Kidney epithelial cell (primary cell): Measurements from ENCODE around the gene MAN1A2. TPM values are rescaled to one million over a fixed set of nuclear protein-coding genes. Genes with fewer than 3 reads are reported as not detected.

Source experiments
- DNase-seq: peaks from one replicate; pipeline ENCODE4 v3.0.0-alpha.2; 2010; ENCODE audit warnings: low read depth
- H3K27me3 ChIP-seq: 2 replicates; pipeline ENCODE4 v1.6.0; 2011; ENCODE audit warnings: low read length; ENCODE audit not compliant: control insufficient read depth, insufficient read depth
- H3K36me3 ChIP-seq: 2 replicates; pipeline ENCODE4 v1.5.1; 2011; ENCODE audit warnings: low read length; ENCODE audit not compliant: control insufficient read depth, insufficient read depth
- H3K4me3 ChIP-seq: 2 replicates; pipeline ENCODE4 v1.5.1; 2011; ENCODE audit warnings: low read depth, mild to moderate bottlenecking, control low read depth, low read length
- CTCF ChIP-seq: IDR thresholded peaks from 2 replicates; pipeline ENCODE4 v1.5.1; 2011; ENCODE audit warnings: mild to moderate bottlenecking, moderate library complexity, low read length, control low read depth, inconsistent platforms; ENCODE audit not compliant: insufficient read depth, poor library complexity, severe bottlenecking
- total RNA-seq: library from RNA; depleted of rRNA; stranded (reverse); fragments of >200 nt; gene quantifications from 2 replicates; pipeline ENCODE4 v1.2.3, GENCODE V29; 2015

MAN1A2 gene
- total RNA-seq, 1 donor from 2014 or later = 22.0 TPM

GRCh38 chr1:117561551-117561950 lies 194.3 kb downstream of the MAN1A2 start:
- no peak for DNase-seq
- no peak for TF ChIP-seq CTCF
- H3K4me3 ChIP-seq = no peak overlapping the region
- H3K27me3 ChIP-seq = no peaks in the 10 kb centered on the region
- H3K36me3 ChIP-seq = no peaks in the 10 kb centered on the region

DNA sequence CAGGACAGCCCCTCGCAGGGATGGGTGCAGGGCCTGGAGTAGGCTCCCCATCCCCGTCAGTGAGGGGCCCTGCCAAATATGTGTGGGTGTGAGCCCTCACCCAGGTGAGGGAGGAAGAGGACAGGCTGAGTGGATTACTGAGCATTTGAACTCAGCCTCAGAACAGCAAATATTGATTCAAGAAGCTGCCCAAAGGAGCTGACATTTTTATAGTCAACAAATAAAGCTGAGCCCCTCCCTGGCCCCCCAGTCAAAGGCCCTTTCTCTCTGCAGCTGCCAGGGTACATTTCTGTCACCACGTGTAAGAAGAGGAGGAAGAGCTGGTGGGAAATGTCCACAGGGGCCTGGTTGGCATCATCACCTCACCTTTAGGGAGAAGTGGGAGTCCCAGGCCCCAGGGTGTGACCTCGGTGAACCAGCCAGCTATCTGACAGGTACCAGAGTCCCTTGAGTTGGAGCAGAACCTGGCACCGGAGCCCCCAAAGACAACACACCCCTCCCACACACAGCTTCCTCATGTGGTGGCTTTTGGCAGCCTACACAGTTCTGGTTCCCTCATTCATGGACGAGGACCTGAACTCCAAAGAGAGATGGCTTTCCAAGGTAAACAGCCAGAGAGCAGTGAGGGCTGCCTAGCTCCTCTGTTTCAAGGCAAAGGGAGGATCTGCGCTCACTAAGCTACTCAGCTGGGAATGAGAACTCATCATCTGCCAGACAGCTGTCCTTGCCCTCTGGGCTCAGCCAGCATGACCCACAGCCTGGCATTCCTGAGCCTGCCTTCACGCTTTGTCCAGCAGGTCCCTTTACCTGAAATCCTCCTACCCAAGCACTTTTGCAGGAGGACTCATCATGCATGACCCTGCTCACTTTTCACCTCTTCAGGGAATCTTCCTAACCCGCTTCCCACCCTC lies 195.6 kb downstream of the MAN1A2 start:
- Histone ChIP-seq H3K27me3 (no peaks in the 10 kb centered on the region), H3K4me3 (no peak overlapping the region), H3K36me3 (no peaks in the 10 kb centered on the region)
- TF ChIP-seq CTCF = no peak
- no peak for DNase-seq

GRCh38 chr1:117563492-117563875 lies 196.2 kb downstream of the MAN1A2 start:
- no peak for DNase-seq
- H3K4me3 ChIP-seq = no peak overlapping the region
- TF ChIP-seq CTCF = no peak
- no peaks in the 10 kb centered on the region for H3K27me3 ChIP-seq
- no peaks in the 10 kb centered on the region for H3K36me3 ChIP-seq

DNA sequence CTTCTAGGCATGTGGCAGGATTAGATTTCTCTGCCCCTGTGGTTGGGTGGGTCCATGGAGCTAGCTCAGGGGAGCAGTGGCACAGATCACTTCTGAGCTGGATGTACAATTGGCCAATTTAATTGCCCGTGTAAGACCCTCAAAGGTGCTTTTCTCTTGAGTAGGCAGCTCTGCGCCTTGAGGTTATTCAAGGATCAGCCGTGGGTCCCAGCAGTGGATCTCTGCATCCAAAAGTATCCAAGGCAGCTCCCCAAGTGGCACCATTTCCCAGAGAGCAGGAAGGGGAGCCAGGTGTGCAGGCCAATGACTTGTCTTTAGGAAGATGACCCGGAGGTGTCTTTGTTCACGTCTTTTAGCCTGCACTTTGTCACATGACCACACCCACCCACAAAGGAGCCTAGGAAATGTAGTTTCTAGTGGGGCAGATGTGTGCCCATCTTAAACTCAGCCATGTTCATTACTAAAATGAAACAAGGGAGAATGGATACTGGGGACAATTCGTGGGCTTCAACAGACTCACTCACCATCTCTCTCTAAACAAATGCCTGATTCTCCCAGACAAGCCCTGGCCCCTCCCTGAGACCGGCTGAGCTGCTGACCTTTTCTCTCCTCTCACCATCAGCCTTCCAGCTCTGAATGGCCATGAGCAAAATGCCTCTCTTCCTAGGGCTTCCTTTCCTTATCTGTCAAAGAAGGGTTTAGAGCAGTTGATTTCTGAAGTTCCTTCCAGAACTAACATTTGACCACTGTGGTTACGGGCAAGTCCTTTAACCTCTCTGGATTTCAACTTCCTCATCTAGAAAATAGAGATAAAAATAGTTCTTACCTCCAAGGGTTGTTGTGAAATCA lies 197.2 kb downstream of the MAN1A2 start:
- no peak for DNase-seq
- Histone ChIP-seq H3K4me3 (no peak overlapping the region), H3K36me3 (no peaks in the 10 kb centered on the region), H3K27me3 (no peaks in the 10 kb centered on the region)
- TF ChIP-seq CTCF = no peak

DNA sequence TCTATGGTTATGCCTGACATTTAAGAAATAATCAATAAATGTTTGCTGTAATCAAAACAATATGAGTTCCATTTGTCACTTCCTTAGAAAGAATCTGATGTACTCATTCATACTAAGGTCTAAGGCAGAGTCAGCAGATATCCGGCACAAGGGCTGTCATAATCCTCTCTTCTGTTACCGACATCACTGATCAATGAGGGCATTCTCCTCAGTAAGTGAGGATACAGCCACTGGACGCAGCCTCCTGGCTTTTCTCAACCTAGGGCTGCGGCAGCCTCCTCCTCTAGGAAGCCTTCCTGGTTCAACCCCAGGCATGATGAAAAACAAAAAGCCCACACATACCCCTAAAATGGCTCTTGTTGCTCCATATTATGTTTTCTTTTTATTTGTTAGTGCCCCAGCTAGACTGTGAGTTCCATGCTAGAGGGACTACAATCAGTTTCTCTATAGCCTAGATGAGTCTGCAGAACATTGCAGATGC lies 197.9 kb downstream of the MAN1A2 start:
- no peak for DNase-seq
- Histone ChIP-seq H3K36me3 (no peaks in the 10 kb centered on the region), H3K27me3 (no peaks in the 10 kb centered on the region), H3K4me3 (no peak overlapping the region)
- TF ChIP-seq CTCF = no peak
